Fibroblast of skin of right quadriceps (primary cell): ENCODE results near the gene OR6B1.
A peak's percentile ranks its signal among the peaks of the same experiment; 100 is the strongest.
"Not testable (repeated sequence)": the region's sequence is repeated elsewhere in the genome, so short reads cannot be mapped to it uniquely, and the experiment has no call there.

Experiments
- DNase-seq: peaks from one replicate; pipeline ENCODE4 v3.0.0-alpha.2; 2013

Gene OR6B1

DNA sequence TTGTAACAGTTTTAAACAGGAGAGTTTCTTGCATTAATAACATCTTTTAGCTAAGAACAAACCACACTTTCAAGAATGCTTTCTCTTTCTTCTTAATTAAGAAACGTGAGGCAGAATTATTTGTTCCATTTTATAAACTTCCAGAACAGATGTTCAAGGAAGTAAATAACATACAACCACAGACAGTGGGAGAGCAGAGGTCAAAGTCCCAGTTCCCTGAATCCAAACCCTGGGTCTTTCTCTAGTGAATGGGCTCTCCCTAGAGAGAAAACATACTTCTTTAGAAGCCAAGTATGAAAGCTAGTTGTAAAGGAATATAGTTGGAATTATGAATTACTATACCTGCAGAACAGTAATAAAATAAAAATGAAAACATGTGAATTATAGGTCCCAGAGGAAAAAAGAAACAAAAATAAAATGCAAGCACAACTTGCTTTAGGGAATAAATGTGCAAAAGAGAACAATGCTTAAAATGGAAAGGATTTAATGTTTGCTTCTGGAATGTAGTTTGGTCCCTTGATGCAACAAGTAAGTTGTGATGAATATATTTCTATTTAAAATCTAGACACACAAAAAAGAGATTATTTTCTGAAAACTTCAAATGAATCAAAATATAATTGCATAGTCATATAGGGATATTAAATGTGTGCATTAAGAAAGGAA, 6.0 kb downstream of the OR6B1 start:
- DNase-seq: no peak

DNA sequence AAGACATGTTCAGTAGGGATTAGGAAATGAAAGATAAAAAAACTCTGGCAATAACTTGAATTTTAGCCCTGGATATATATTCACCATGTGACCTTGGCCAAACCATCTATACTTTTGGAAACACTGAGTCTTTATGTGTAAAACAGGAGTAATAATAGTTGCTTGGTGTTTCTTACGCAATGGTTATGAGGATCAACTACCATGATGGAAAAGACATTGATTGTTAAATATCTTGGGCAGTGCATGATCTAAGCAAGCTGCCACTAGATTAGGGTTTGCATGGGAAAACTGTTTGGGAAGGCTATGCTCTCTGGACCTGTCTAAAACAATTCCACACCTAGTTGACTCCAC, 6.5 kb downstream of the OR6B1 start:
- no peak for DNase-seq

DNA sequence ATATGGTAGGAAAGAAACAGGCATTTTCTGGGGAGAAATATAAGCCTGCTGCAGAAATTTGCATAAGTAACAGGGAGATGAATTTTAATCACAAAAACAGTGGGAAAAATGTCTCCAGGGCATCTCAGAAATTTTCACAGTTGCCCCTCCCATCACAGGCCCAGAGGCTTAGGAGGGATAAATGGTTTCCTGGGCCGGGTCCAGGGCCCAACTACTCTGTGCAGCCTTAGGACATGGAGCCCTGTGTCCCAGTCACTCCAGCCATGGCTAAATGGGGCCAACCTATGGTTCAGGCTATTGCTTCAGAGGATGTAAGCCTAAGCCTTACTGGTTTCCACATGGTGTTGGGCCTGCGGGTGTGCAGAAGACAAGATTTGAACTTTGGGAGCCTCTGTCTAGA, 9.2 kb downstream of the OR6B1 start:
- no peak for DNase-seq

DNA sequence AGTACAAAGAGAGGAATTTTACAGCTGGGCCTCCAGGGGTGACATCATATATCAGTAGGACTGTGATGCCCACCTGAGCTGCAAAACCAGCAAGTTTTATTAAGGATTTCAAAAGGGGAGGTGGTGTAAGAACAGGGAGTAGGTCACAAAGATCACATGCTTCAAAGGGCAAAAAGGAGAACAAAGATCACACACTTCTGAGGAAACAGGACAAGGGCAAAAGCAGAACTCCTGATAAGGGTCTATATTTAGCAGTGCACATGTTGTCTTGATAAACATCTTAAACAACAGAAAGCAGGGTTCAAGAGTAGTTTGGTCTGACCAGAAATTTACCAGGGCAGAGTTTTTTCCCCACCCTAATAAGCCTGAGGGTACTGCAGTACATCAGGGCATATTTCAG, 9.9 kb downstream of the OR6B1 start:
- DNase-seq: not testable (repeated sequence)

DNA sequence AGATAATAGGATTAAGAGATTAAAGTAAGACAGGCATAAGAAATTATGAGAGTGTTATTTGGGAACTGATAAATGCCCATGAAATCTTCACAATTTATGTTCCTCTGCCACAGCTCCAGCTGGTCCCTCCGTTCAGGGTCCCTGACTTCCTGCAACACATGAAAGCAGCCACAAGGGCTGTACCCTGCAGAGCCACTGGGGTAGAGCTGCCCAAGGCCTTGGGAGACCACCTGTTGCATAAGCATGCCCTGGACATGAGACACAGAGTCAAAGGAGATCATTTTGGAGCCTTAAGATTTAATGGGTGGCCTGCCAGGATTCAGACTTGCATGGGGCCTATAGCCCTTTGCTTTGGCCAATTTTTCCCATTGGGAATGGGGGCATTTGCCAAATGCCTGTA, 10.7 kb downstream of the OR6B1 start:
- DNase-seq: not testable (repeated sequence)

DNA sequence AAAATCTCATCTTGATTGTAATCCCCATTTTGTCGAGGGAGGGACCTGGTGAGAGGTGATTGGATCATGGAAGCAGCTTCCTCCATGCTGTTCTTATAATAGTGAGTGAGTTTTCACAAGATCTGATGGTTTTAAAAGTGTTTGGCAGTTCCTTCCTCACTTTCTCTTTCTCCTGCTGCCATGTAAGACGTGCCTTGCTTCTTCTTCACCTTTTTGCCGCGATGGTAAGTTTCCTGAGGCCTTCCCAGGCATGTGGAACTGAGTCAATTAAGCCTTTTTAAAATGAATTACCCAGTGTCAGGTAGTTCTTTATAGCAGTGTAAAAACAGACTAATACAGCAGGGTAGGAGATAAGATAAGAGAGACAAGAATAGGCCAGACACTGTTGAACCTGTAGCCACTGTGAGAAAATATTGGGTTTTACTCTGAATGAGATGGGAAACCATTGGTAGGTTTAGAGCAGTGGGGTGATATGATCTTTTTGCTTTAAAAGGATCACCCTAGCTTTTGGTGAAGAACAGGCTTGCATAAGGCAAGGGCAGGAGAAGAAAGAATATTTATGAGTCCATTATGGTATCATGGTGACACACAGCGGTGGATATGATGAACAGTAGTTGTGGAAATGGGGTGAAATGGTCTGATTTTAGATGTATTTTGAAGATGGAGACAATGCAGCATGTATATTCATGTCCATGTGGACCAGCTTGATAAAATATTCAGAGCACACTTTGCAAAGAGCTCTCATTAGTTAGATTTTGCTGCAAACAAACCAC, 11.5 kb downstream of the OR6B1 start:
- DNase-seq: no peak

DNA sequence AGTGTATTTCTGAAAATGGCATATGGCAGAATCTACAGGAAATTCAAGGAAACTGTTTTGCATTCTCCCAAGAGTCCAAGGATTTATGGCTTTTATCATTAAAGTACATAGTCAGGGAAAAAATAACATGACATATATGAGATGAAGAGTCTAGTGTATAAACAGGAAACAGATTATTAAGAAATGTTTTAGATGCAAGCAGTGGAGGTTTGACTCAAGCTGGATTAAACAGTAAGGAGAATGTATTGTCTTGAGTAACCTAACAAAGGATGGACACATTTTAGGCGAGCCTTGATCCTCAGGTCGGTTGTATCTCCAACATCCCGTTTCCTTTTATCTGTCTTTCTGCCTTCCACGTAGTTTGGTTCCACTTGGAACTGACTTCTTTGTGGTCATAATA, 17.9 kb downstream of the OR6B1 start:
- DNase-seq: no peak

DNA sequence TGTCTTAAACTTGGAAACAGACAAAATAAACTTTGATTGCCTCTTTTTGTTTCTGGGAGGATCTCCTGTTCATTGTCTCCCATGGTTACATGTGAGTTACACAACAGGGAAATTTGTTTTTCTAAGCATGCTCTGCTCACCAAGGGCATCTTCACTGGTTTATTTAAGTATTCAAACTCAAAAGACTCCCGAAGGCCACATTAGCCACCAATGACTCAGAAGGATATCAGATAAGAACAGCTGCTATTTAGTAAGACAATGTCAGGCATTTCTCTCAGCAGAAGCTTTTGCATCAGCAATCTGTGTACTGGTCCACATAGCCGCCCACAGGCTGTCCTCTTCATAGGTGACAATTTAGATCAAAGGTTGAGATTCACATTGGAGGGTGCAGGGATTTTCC, 19.3 kb downstream of the OR6B1 start:
- peak; percentile 44 for DNase-seq

DNA sequence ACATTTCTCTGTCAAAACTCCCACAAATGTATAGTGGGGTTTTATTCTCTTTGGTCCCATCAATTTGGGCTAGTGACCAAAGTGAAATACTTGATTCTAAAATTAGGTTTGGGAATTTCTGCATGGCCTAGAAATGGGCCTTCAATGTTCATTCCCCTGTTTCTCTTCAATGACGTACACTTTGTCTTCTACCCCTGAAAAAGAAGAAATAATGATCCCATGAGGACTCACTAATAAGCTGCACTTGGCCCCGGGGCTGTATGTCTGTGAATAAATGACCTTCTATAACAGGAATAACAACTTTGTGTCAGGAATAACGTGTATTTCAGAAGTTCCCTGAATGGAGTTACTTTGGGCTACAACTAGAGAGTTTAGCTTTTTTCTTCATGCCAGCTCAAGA, 20.2 kb downstream of the OR6B1 start:
- no peak for DNase-seq

DNA sequence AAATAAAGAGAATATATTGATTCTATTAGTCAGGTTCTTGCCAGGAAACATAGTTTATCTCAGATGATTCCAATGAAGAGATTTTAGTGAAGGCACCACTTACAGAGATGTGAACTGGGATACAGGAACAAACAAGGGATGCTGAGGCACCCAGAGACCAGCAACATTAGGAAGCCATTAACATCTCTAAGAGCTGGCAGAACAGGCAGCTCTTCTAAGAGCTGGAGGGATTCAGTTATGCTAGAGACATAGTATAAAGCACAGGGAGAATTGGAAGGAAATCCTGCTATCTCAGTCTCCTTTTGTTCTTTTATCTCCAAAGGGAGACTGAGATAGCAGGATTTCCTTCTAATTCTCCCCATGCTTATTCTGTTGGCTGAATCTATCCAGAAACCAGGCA, 22.0 kb downstream of the OR6B1 start:
- DNase-seq: no peak

DNA sequence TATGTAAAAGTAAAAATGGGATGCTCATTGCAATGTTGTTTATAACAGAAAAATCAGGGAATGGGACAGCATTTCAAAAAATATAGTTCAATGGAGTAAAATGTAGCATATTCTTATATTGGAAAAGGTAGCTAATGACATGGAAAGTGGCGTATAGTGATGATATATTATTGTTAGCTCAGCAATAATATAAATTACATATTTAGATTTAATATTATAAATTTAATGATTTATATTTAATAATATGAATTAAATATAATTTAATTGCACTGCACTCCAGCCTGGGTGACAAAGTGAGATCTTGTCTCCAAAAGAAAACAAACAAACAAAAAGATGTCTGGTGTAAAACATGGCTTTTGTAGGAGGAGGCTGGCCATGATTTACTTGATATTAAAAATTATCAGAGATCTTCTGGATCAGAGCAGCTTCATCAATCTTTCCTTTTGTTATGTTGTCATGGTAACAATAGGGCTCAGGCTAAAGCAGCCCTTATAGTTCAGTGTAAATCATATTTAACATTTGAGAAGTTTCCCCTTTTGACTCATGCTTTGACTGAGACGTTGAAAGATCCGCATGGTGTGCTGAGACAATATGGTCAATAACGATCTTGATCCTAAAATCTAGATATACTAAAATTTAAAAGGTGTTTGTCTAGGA, 23.2 kb downstream of the OR6B1 start:
- no peak for DNase-seq

DNA sequence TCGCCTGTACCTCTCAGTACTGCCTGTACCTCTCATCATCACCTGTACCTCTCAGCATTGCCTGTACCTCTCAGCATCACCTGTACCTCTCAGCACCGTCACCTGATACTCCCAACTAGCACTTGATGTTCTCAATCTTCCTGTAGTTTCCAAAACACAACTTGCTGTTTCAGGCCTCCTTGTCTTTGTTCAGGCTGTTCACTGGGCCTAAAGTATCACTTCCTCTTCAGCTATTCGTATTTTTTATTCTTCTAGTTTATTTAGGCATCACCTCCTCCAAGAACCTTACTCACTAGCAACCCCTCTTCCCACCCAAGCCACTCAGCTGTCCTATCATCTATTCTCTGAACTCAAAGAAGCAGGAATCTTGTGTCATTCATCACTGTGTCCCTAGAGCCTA, 24.1 kb downstream of the OR6B1 start:
- no peak for DNase-seq

DNA sequence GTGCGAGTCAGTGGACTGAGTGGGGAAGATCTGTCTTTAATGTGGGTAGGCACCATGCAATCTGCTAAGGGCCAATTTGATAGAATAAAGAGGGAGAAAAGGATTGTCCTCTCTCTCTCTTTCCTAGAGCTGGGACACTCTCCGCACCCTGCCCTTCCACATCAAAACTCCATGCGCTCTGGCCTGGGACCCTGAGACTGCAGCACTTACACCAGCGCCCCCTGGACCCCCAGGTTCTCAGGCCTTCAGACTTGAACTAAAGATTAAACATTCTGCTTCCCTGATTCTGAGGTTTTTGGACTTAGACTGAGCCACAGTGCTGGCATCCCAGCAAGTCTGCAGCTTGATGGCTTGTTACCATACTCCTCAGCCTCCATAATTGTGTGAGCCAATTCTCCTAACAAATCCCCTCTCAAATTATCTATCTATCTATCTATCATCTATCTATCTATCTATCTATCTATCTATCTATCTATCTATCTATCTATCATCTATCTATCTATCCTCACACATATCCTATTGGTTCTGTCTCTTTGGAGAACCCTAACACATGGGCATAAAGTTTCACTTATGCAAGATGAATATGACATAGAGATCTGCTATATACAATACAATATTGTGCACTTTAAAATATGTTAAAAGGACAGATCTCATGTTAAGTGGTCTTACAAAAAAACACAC, 26.2 kb downstream of the OR6B1 start:
- no peak for DNase-seq

DNA sequence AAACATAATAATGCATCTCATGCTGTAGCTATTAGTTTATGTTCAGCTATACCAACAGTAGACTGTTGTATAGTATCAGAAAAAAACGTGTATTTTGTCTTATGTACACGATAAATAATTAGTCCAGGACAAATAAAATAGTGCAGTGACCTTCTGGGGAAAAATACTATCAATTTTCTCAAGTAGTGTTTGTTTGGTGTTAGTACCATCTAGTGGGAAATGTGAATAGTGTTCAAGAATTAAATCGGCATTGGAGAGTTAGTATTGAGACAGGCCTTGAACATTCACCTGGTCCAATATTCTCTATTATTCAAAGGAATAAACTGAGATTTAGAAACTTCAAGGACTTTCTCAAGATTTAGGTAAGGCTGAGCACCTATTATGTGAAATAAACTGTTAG, 26.9 kb downstream of the OR6B1 start:
- peak; percentile 6 for DNase-seq

DNA sequence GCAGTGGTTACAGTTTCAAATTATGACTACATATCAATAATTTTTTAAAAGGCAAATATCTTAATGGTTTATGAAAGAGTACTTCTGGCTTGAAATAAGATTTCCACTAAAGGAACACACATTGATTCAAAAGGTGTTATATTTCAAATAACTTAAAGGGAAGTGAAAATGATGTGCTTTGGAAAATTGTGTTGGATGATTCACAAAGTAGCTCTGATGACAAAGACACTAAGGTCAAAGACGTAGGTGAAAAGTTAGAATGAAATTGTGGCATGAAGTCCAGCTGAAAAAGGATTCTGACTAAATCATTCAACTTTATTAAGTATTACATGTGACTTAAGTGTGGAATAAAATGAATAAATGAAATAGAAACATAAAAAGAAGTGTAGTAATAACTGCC, 27.9 kb downstream of the OR6B1 start:
- DNase-seq: no peak

DNA sequence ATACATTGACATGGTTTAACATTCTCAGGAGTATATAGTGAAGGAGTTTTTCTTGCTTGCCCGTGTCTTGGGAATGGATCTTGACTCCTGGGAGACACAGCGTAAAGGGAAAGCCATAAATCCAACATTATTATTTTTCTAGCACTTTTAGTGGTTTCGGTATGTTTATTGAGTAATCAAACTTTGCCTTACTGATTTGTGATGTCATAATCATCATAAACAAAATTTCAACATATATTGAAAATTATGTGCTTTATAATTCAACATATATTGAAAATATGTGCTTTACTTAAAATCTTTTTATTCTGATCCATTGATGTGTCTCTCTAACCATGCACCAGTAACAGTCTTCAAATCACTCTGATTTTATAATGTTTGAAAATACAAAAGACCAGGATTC, 28.4 kb downstream of the OR6B1 start:
- DNase-seq: no peak

DNA sequence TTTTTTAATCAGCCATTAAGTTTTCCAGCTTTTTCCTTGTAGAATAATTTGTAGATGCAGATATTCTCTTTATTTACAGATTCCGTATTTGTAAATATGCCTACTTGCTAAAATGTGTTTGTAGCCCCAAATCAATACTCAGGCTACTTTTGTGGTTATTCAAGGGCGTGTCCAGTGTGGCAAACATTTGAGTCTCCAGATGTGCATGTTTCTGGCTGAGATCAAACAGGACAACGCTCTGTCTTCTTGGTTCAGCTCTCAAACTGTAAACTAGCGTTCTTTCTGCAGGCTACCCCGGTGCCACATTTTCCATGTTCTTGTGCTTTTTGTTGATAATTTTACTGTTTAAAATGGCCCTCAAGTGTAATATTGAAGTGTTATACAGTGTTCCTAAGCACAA, 32.4 kb downstream of the OR6B1 start:
- no peak for DNase-seq

DNA sequence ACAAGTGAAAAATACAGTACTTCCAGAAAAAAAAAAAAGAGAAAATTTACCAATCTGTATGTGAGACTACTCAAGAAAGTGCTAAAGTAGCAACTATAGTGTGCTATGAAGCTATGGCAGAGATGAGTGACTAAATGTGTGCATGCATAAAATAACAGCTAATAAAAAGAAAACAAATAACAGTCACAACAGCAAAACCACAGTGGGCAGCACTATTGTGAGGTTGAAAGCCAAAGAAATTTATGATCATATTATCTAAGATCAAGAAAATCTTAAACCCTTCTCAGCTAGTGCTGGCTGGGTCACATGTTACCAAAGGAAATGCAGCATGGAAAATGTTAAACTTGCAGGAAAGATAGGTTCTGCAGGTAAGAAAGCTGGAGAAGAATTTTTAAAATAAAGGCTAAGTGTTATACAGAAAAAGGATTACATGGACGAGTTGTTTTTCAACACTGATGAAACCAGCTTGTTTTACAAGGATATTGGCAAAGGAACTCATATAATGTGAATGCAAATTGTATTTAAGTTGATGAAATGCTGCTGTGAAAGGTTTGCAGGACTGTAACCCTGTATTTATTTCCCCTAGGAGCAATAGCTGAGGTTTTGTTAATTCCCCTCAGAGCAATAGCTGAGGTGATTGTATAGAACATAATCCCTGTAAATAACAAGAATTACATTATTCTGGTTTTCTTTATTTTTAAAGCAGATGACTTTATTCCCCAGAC, 33.0 kb downstream of the OR6B1 start:
- DNase-seq: no peak

DNA sequence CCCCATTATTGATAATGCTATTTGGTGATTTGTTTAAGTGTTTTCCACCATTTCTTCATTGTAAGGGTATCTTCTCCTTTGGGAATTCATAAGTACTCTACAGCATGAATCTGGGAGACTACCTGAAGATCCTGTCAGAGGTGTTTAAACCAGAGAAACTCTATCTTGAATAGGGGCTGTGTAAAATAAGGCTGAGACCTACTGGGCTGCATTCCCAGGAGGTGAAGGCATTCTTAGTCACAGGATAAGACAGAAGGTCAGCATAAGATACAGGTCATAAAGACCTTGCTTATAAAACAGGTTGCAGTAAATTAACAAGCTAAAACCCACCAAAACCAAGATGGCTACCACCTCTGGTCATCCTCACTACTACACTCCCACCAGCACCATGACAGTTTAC, 35.3 kb downstream of the OR6B1 start:
- DNase-seq: no peak

DNA sequence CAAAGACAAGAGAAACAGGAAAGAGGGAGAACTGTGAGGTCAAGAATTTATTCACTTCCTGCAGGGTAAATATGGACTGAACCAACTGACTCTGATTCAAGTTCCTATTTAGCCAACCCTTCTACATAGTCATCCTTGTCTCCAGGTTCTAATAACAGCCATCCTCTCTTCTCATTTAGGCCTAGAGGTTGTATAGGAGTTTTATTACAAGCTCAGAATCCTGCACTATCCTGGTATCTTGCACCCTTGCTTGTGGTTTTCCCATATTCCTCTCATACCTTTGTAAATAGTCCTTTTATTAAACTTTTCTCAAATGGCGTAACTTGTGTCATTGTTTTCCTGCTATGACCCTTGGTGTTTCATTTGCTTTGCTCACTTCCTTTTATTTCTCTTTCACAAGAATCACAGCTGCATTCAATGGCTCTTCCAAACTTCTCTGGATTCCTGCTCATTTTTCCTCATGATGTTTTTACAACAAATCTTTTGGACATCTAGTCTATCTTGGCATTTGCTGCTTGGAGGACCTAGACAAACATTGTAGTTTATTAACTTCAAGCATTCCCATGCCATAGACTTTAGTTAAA, 36.3 kb downstream of the OR6B1 start:
- DNase-seq: no peak

DNA sequence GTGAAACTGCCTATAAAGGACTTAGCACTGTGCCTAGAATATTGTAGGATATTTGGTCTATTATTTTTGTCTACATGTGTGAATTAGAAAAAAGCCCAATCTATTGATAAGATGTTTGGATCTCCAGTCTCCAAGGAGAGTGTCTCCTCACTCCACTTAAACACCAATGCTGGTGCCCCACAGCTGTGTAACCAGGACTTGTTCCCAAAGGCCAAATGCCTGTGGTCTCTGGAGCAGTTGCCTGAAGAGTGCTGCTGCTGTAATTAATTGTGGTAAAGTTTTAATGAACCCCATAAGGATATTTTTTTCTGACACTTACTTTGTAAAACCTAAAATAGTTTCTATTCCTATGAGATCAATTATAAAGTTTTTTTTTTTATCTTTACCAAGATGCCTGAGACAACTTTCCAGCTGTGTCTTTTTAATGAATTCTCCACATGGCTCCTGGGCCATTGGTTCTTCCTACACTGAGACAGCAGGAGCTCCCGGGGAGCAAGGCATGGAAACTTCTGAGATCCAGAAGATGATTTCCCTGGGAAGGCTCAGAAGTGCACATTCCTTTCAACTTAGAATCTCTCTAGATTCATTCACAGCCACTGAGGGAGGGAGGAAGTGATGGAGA, 37.4 kb downstream of the OR6B1 start:
- DNase-seq: no peak

DNA sequence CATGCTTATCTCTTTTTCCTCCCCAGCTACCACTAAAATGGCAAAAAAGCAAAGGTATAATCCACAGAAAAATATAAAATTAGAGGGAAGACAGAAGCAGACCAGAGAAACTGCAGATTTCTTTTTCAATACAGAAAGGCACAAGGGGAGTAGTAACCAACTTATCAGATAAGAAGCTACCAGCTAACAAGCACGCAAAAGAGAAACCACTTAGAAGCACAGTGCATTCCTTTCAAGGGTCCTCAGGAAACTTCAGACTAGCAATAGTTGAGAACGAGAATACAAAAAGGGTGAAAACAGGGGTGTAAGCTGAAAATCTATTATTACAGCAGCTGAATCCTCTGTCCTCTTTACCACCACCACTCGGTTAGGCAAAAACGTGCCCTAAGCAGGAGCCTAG, 38.8 kb downstream of the OR6B1 start:
- DNase-seq: no peak
